SK-N-SH (cell line): ENCODE results near the gene IGF2BP2. TPM values are rescaled to one million over a fixed set of nuclear protein-coding genes. Genes with fewer than 3 reads are reported as not detected.

ENCODE experiments used
- CTCF ChIA-PET: fragments of 300-600, 350-600 bp; formaldehyde crosslinking; extraction: SDS; loops from one replicate; lab custom pipeline; 2021; lab: Yijun Ruan, JAX
- POLR2A ChIA-PET: fragments of 350-600 bp; sonication (Branson Sonifier 250); formaldehyde crosslinking; extraction: SDS; loops from one replicate; lab custom pipeline; 2020; ENCODE audit warnings: antibody characterized with exemption, inconsistent platforms; lab: Yijun Ruan, JAX
- DNase-seq: peaks from one replicate; pipeline ENCODE4 v3.0.0; 2012
- H2AFZ ChIP-seq: fragments of 200-600 bp; sonication (generic); 2 replicates; pipeline ENCODE4 v1.8.1; 2016; ENCODE audit warnings: antibody characterized with exemption, mild to moderate bottlenecking, low read depth
- H3F3A ChIP-seq: fragments of 200-600 bp; sonication (generic); replicated peaks from 2 replicates; pipeline ENCODE3; 2016; ENCODE audit warnings: antibody characterized with exemption, mild to moderate bottlenecking; ENCODE audit not compliant: insufficient read depth
- H3K27ac ChIP-seq, 2 experiments: fragments of 200-500 bp in 1 of 2; fragments of 200-600 bp in 1 of 2; sonication (Bioruptor generic) in 1 of 2; sonication (generic), shearing (Covaris generic) in 1 of 2; 2 replicates each; pipeline versions ENCODE4 v1.5.1 to v1.6.1; 2014 to 2016; ENCODE audit warnings: low read depth in 2 of 2, inconsistent platforms in 1 of 2, low read length in 1 of 2, mild to moderate bottlenecking in 1 of 2, mixed read lengths in 1 of 2
- H3K27me3 ChIP-seq: fragments of 200-600 bp; sonication (generic), shearing (Covaris generic); 2 replicates; pipeline ENCODE4 v1.6.1; 2016; ENCODE audit warnings: mixed run types; ENCODE audit not compliant: insufficient read depth
- H3K36me3 ChIP-seq, 2 experiments: fragments of 200-500 bp in 1 of 2; fragments of 200-600 bp in 1 of 2; sonication (Bioruptor generic) in 1 of 2; sonication (generic) in 1 of 2; replicated peaks in 1 of 2; 2 replicates each; pipeline versions ENCODE3 to v1.5.1; 2014 to 2016; ENCODE audit warnings: low read length in 1 of 2, mild to moderate bottlenecking in 1 of 2; ENCODE audit not compliant: insufficient read depth in 2 of 2, control insufficient read depth in 1 of 2
- H3K4me1 ChIP-seq, 2 experiments: fragments of 200-500 bp in 1 of 2; fragments of 200-600 bp in 1 of 2; sonication (Bioruptor generic) in 1 of 2; sonication (generic), shearing (Covaris generic) in 1 of 2; 2 replicates each; pipeline versions ENCODE4 v1.5.1 to v1.6.1; 2014 to 2016; ENCODE audit warnings: low read depth in 1 of 2, low read length in 1 of 2, mixed run types in 1 of 2; ENCODE audit not compliant: insufficient read depth in 2 of 2, control insufficient read depth in 1 of 2
- H3K4me2 ChIP-seq: fragments of 200-600 bp; sonication (generic), shearing (Covaris generic); 2 replicates; pipeline ENCODE4 v1.6.1; 2017; ENCODE audit warnings: mixed run types
- H3K4me3 ChIP-seq, 2 experiments: fragments of 200-500 bp in 1 of 2; fragments of 200-600 bp in 1 of 2; sonication (Bioruptor generic) in 1 of 2; sonication (generic), shearing (Covaris generic) in 1 of 2; 2 replicates each; pipeline versions ENCODE4 v1.5.1 to v1.8.1; 2014 to 2016; ENCODE audit warnings: low read depth in 2 of 2, inconsistent platforms in 1 of 2, low read length in 1 of 2, mild to moderate bottlenecking in 1 of 2, mixed read lengths in 1 of 2, moderate library complexity in 1 of 2
- H3K79me2 ChIP-seq: fragments of 200-600 bp; sonication (generic); 2 replicates; pipeline ENCODE4 v1.8.1; 2017; ENCODE audit warnings: mild to moderate bottlenecking; ENCODE audit not compliant: insufficient read depth
- H3K9ac ChIP-seq: fragments of 200-600 bp; sonication (generic); 2 replicates; pipeline ENCODE4 v1.6.1; 2017; ENCODE audit warnings: mixed run types
- H3K9me2 ChIP-seq: fragments of 200-600 bp; sonication (generic); 2 replicates; pipeline ENCODE4 v1.6.1; 2017; ENCODE audit warnings: mixed run types
- H3K9me3 ChIP-seq: fragments of 200-600 bp; sonication (generic); 2 replicates; pipeline ENCODE4 v1.6.1; 2017; ENCODE audit warnings: mixed run types, mild to moderate bottlenecking, moderate library complexity
- H4K20me1 ChIP-seq: fragments of 200-600 bp; sonication (generic); 2 replicates; pipeline ENCODE4 v1.6.1; 2017; ENCODE audit warnings: mild to moderate bottlenecking, mixed run types; ENCODE audit not compliant: insufficient read depth
- ELF1 ChIP-seq: IDR thresholded peaks from 2 replicates; pipeline ENCODE4 v1.4.0; 2012
- EP300 ChIP-seq, 2 experiments: IDR thresholded peaks; 2 replicates each; pipeline versions ENCODE4 v1.4.0 to v1.6.1; 2012; ENCODE audit warnings: borderline replicate concordance in 1 of 2, low read depth in 1 of 2, low read length in 1 of 2
- FOSL2 ChIP-seq: IDR thresholded peaks from 2 replicates; pipeline ENCODE4 v1.4.0; 2012; ENCODE audit warnings: low read depth, mild to moderate bottlenecking, moderate library complexity, borderline replicate concordance
- FOXJ3 ChIP-seq: sonication (generic); formaldehyde crosslinking; IDR thresholded peaks from 2 replicates; pipeline ENCODE4 v1.5.1; 2020; ENCODE audit warnings: mild to moderate bottlenecking, missing genetic modification reagents
- GABPA ChIP-seq: IDR thresholded peaks from 2 replicates; pipeline ENCODE4 v1.4.0; 2012; ENCODE audit warnings: low read depth, mild to moderate bottlenecking
- MEF2A ChIP-seq: IDR thresholded peaks from 2 replicates; pipeline ENCODE4 v1.4.0; 2012; ENCODE audit warnings: low read depth, borderline replicate concordance
- NFIC ChIP-seq: IDR thresholded peaks from 2 replicates; pipeline ENCODE4 v1.4.0; 2012; ENCODE audit warnings: borderline replicate concordance
- POLR2AphosphoS5 ChIP-seq: IDR thresholded peaks from 2 replicates; pipeline ENCODE4 v1.6.1; 2012; ENCODE audit warnings: low read depth, low read length
- RCOR1 ChIP-seq: fragments of 150-350 bp; IDR thresholded peaks from 2 replicates; pipeline ENCODE4 v1.6.1; 2017; ENCODE audit warnings: antibody characterized with exemption, low read length
- RFX5 ChIP-seq: IDR thresholded peaks from 2 replicates; pipeline ENCODE4 v1.6.1; 2012; ENCODE audit warnings: mild to moderate bottlenecking, improper control_type of control experiment, low read length
- RXRA ChIP-seq: IDR thresholded peaks from 2 replicates; pipeline ENCODE4 v1.4.0; 2012; ENCODE audit warnings: low read depth, mild to moderate bottlenecking, borderline replicate concordance
- SIN3A ChIP-seq: IDR thresholded peaks from 2 replicates; pipeline ENCODE4 v1.6.1; 2012; ENCODE audit warnings: low read depth, mild to moderate bottlenecking, low read length, moderate library complexity, borderline replicate concordance
- SMC3 ChIP-seq: IDR thresholded peaks from 2 replicates; pipeline ENCODE4 v1.6.1; 2012; ENCODE audit warnings: low read depth, low read length, improper control_type of control experiment
- TAF1 ChIP-seq: IDR thresholded peaks from 2 replicates; pipeline ENCODE4 v1.6.1; 2012; ENCODE audit warnings: low read depth, mild to moderate bottlenecking, low read length, moderate library complexity, borderline replicate concordance
- TCF12 ChIP-seq: IDR thresholded peaks from 2 replicates; pipeline ENCODE4 v1.4.0; 2012
- TEAD4 ChIP-seq: IDR thresholded peaks from 2 replicates; pipeline ENCODE4 v1.4.0; 2012; ENCODE audit warnings: mild to moderate bottlenecking, borderline replicate concordance; ENCODE audit not compliant: insufficient read depth
- YY1 ChIP-seq: IDR thresholded peaks from 2 replicates; pipeline ENCODE4 v1.4.0; 2012; ENCODE audit warnings: low read depth, mild to moderate bottlenecking
- WGBS: methylation state at CpG from one replicate; pipeline ENCODE4 v1.1.6; 2017; ENCODE audit warnings: low lambda C conversion rate; 5-methylcytosine and 5-hydroxymethylcytosine counted together
- polyA plus RNA-seq, 3 experiments: library from polyadenylated mRNA; depleted of rRNA; stranded (reverse); fragments of >200 nt; gene quantifications; 2 replicates each; pipeline ENCODE4 v1.2.3, GENCODE V29; 2012
- TF ChIP-seq, protein P1 (sequence below): fragments of 150-350 bp; IDR thresholded peaks from 2 replicates; pipeline ENCODE4 v1.6.1; 2016; ENCODE audit warnings: mild to moderate bottlenecking, low read depth, low read length
- TF ChIP-seq, protein P2 (sequence below): fragments of 150-350 bp; IDR thresholded peaks from 2 replicates; pipeline ENCODE4 v1.6.1; 2017; ENCODE audit warnings: antibody characterized with exemption, low read length, low read depth, borderline replicate concordance

Gene IGF2BP2
- polyA plus RNA-seq, 1 of the 3 experiments (the other 2 are of a cell fraction) = 5.4 TPM

DNA sequence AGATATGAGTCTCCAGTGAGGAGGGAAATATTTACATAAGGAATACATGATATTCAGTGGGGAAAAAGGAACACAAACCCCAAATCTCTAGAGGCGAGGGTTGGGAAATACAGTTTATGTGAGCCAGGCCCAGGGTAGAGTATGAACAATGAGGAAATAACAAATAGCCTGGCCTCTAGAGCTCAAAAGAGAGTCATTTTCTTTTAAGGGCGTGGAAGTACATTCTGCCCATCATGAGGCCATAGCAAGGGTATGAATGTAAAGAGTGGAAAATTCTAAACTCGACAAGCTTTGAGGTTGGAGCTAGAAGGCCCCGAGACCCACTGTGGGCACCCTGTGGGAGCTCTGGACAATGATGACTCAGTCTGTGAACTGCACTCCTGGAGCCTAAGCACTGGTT lies 27.8 kb upstream of the IGF2BP2 start:
- Histone ChIP-seq H3K4me1 (no peaks in the 10 kb centered on the region), H3K27me3 (no peaks in the 10 kb centered on the region), H3K27ac (no peak overlapping the region), H3K4me2 (no peak overlapping the region), H3K9ac (no peak overlapping the region), H2AFZ (no peak overlapping the region), H3F3A (no peaks in the 10 kb centered on the region), H3K9me3 (no peaks in the 10 kb centered on the region), H3K36me3 (no peaks in the 10 kb centered on the region), H4K20me1 (no peaks in the 10 kb centered on the region), H3K79me2 (no peaks in the 10 kb centered on the region), H3K9me2 (no peaks in the 10 kb centered on the region), H3K4me3 (no peak overlapping the region)
- DNase-seq = no peak
- POLR2A ChIA-PET = no interaction called here
- WGBS = 84% methylated on average over 4 of the region's 4 CpGs
- CTCF ChIA-PET = interaction anchor here (1.0 kb wide), 1 partner anchor 193 kb away, joined by 3 read pairs; no protein-coding TSS in a partner anchor
- no peak for TF ChIP-seq NFIC
- TF ChIP-seq, protein P1, sequence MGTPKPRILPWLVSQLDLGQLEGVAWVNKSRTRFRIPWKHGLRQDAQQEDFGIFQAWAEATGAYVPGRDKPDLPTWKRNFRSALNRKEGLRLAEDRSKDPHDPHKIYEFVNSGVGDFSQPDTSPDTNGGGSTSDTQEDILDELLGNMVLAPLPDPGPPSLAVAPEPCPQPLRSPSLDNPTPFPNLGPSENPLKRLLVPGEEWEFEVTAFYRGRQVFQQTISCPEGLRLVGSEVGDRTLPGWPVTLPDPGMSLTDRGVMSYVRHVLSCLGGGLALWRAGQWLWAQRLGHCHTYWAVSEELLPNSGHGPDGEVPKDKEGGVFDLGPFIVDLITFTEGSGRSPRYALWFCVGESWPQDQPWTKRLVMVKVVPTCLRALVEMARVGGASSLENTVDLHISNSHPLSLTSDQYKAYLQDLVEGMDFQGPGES = no peak
- no peak for TF ChIP-seq RXRA
- TF ChIP-seq TCF12 = no peak

DNA sequence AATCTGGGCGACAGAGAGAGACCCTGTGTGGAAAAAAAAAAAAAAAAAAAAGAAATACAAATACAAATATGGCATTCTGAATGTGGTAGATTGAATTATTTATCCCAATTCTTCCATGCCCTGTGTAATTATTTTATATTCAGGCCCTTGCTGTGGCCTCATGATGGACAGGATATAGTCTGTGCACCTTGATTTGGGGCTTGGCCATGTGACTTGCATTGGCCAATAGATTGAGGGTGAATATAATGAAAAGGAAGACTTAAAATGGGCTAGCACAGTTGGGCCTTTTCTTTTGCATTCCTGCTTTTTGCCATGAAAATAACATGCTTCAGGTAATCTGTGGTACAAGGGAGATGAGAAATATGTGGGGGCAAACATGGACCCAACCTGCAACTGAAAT lies 27.1 kb upstream of the IGF2BP2 start:
- CTCF ChIA-PET = no interaction called here
- WGBS = 75% methylated on average over 1 of the region's 1 CpG
- Histone ChIP-seq H3K36me3 (no peaks in the 10 kb centered on the region), H3F3A (no peaks in the 10 kb centered on the region), H3K79me2 (no peaks in the 10 kb centered on the region), H2AFZ (no peak overlapping the region), H3K9me2 (no peaks in the 10 kb centered on the region), H3K27ac (no peak overlapping the region), H3K9ac (no peak overlapping the region), H3K4me3 (no peak overlapping the region), H3K27me3 (no peaks in the 10 kb centered on the region), H4K20me1 (no peaks in the 10 kb centered on the region), H3K4me1 (no peaks in the 10 kb centered on the region), H3K4me2 (no peak overlapping the region), H3K9me3 (no peaks in the 10 kb centered on the region)
- TF ChIP-seq TCF12 (no peak), GABPA (no peak), SMC3 (no peak), EP300 (IDR thresholded peaks at IDR 0.05; ENCODE audit: borderline replicate concordance in 1 of 2, low read depth in 1 of 2, low read length in 1 of 2) (no peak), POLR2AphosphoS5 (no peak), TAF1 (no peak), MEF2A (no peak), RCOR1 (no peak)
- TF ChIP-seq, protein P1 = no peak
- POLR2A ChIA-PET = no interaction called here
- no peak for DNase-seq

DNA sequence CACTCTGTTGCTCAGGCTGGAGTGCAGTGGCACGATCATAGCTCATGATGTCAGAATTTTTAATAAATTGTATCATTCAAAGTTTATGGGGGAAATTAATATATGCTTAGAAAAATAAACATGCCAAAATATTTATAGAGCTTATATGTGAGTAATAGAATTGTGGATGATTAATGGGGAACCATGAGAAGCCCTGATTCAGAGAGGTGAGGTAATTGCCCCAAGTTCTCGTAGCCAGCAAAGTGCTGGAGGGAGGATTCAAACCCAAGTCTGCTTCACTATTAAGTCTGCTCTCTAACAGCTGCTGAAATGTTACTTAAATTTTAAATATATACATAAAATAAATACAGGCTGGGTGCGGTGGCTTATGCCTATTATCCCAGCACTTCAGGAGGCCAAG lies 26.2 kb upstream of the IGF2BP2 start:
- Histone ChIP-seq H3K27me3 (no peaks in the 10 kb centered on the region), H4K20me1 (no peaks in the 10 kb centered on the region), H3K4me2 (no peak overlapping the region), H3F3A (no peaks in the 10 kb centered on the region), H3K9ac (no peak overlapping the region), H3K27ac (no peak overlapping the region), H3K9me2 (no peaks in the 10 kb centered on the region), H3K36me3 (no peaks in the 10 kb centered on the region), H3K79me2 (no peaks in the 10 kb centered on the region), H3K9me3 (no peaks in the 10 kb centered on the region), H2AFZ (no peak overlapping the region), H3K4me3 (no peak overlapping the region), H3K4me1 (no peaks in the 10 kb centered on the region)
- POLR2A ChIA-PET = no interaction called here
- WGBS = 94% methylated on average over 3 of the region's 3 CpGs
- no peak for DNase-seq
- CTCF ChIA-PET = no interaction called here
- TF ChIP-seq TEAD4 = no peak
- TF ChIP-seq SMC3 = no peak
- no peak for TF ChIP-seq TCF12
- TF ChIP-seq FOSL2 = no peak
- no peak for TF ChIP-seq SIN3A
- TF ChIP-seq, protein P2, sequence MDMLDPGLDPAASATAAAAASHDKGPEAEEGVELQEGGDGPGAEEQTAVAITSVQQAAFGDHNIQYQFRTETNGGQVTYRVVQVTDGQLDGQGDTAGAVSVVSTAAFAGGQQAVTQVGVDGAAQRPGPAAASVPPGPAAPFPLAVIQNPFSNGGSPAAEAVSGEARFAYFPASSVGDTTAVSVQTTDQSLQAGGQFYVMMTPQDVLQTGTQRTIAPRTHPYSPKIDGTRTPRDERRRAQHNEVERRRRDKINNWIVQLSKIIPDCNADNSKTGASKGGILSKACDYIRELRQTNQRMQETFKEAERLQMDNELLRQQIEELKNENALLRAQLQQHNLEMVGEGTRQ = no peak
- TF ChIP-seq RFX5 = no peak
- TF ChIP-seq ELF1 = no peak
- no peak for TF ChIP-seq GABPA
- no peak for TF ChIP-seq POLR2AphosphoS5
- no peak for TF ChIP-seq RCOR1
- TF ChIP-seq FOXJ3 (CRISPR knock-in tag) = no peak
- no peak for TF ChIP-seq YY1
